Epithelial cell of esophagus (primary cell): ENCODE results near the gene ETV6.

Source experiments
- DNase-seq: peaks from one replicate; pipeline ENCODE4 v3.0.0; 2010; ENCODE audit warnings: low read depth
- H3K4me3 ChIP-seq: 2 replicates; pipeline ENCODE4 v1.5.1; 2011; ENCODE audit warnings: mild to moderate bottlenecking, low read length, control low read depth
- CTCF ChIP-seq: IDR thresholded peaks from 2 replicates; pipeline ENCODE4 v1.5.1; 2011; ENCODE audit warnings: low read depth, mild to moderate bottlenecking, low read length, control low read depth, inconsistent platforms; ENCODE audit not compliant: insufficient read depth; ENCODE audit errors: missing control alignments

ETV6 gene

DNA sequence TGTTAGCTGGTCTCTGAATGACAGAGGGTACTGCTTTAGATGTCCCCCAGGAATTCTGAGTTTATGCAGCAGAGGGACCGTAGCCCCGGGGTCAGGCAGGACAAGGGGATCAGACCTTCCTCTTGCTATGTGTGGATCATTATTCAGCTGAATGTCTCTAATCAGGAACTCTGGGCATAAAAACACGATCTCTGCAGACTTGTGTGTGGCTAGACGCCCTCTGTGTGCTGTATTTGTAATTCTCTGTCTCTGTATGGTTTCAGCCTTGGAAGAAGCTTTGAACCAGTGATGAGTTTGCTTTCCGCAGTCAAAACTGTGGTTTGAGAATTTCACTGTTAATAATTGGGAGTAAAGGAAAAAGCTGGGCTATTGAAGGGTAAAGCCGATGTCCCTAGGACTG lies 125.3 kb downstream of the ETV6 start:
- no peak for TF ChIP-seq CTCF
- no peak overlapping the region for H3K4me3 ChIP-seq
- no peak for DNase-seq

- H3K4me3 ChIP-seq, result no peak overlapping the region
- no peak for DNase-seq
- no peak for TF ChIP-seq CTCF
Observed at GRCh38 chr12:11776316-11776715, 126.8 kb downstream of the ETV6 start.

GRCh38 chr12:11777451-11777850 lies 128.0 kb downstream of the ETV6 start:
- no peak for TF ChIP-seq CTCF
- no peak overlapping the region for H3K4me3 ChIP-seq
- DNase-seq, result no peak

DNA sequence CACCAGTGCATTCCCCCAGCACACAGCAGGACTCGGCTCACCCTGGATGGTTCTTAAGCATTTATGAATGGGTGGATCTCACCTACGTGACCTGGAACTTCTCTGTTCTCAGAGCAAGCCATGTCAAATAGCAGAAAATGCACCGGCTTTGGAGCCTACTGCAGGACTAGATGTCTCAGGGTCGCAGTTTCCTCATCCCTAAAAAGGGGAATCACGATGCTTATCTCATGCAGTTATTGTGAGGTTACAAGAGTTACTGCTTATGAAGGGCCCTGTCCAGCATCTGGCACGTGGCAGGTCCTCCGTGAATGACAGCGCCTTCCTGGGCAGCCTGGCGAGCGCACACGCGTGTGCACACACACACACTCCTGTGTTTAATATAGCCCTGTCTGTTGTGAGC lies 128.5 kb downstream of the ETV6 start:
- no peak overlapping the region for H3K4me3 ChIP-seq
- DNase-seq, result no peak
- TF ChIP-seq CTCF, result no peak

- DNase-seq, result peak; percentile 23
- no peak for TF ChIP-seq CTCF
- H3K4me3 ChIP-seq, result no peak overlapping the region
Observed at GRCh38 chr12:11778713-11779685, 129.5 kb downstream of the ETV6 start.

DNA sequence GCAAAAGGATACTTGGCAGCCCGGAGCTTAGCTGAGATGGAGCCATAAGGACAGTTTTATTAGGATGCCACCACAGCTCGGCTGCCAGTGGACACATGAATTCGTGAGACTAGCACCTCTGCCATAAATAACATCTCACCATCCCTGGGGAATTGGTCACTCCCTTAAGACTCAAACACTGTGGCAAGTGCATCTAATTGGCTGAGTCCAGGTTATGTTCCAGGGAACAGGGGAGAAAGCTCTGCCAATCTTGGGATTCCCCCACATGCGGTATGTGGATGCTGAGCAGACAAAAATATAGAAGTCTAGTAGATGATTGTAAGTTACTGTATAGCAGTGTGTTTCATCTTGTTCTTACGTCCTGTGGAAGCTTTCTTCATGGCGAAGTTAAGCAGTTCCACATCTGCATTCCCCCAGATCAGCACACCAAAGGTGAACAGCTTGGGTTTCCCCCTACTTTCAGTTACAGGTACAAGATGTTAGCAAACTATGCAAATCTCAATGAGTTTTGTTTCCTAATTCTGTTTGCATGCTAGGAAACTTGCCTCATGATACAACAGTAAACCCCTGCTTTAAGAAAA lies 131.1 kb downstream of the ETV6 start:
- TF ChIP-seq CTCF, result no peak
- DNase-seq, result no peak
- no peak overlapping the region for H3K4me3 ChIP-seq

GRCh38 chr12:11782914-11783420 lies 133.5 kb downstream of the ETV6 start:
- DNase-seq, result no peak
- H3K4me3 ChIP-seq, result no peak overlapping the region
- TF ChIP-seq CTCF, result no peak
